ENCODE data around the gene NOLC1.
A peak's percentile ranks its signal among the peaks of the same experiment; 100 is the strongest.

Gene NOLC1

DNA sequence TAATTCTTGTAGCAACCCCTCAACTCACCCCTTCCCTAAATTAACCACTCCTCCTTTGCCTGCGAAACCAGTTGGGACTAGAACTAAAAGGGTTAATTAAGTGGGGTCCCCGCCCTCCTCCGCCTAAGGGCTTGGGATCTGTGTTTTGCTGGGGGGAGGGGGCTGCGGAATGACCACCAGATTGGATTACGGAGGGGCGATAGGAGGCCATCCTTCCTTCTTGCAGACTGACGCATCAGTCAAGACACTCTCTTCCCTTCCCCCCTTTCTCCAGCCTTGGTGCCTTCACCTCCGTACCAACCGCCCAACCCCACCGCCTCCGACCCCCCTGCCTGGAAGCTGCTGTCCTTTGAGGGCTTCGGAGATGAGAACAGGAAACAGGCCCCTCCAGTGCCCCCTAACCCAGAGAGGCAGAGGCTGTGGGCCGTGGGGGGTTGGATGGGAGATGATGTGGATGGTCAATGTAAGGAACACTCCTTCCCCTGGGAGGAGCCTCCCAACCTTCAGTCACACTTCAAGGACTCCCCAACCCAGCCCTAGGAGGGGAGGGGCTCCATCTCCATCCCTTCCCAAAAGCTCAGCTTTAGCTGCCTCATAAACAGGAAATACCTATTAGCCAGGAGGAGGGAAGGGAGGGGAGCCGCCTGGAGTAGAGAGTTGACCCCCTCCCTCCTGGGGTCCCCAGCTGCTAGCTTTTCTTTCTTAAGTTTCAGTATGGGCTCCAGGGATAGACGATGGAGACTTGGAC, 31.0 kb upstream of the NOLC1 start:
- H3K4me3 ChIP-seq (ENCODE audit: low read depth, low read length) = peak overlapping the region; percentile 73
- DNase-seq (ENCODE audit: low read depth) = no peak

- DNase-seq (ENCODE audit: low read depth) = no peak
- H3K4me3 ChIP-seq (ENCODE audit: low read depth, low read length) = peak overlapping the region; percentile 73
Observed at GRCh38 chr10:102121739-102122372, 30.3 kb upstream of the NOLC1 start.

- no peak overlapping the region for H3K4me3 ChIP-seq (ENCODE audit: low read depth, low read length)
- no peak for DNase-seq (ENCODE audit: low read depth)
Observed at GRCh38 chr10:102122450-102122849, 29.7 kb upstream of the NOLC1 start.

DNA sequence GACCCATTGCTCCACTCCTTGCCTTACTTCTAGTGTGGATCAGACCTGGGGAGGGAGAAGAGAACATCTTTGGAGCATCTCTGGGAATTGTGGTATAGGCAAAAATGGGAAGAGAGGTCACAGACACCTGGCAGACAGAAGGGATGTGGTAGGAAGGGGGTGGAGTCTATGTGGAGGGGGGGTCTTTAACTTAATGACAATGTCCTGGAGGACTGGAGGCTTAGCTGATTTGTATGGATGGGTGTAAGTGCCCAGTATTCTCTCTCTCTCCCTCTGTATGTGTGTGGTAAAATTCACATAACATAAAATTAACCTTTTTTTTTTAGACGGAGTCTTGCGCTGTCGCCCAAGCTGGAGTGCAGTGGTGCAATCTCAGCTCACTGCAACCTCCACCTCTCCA, 29.0 kb upstream of the NOLC1 start:
- DNase-seq (ENCODE audit: low read depth) = no peak
- no peak overlapping the region for H3K4me3 ChIP-seq (ENCODE audit: low read depth, low read length)

DNA sequence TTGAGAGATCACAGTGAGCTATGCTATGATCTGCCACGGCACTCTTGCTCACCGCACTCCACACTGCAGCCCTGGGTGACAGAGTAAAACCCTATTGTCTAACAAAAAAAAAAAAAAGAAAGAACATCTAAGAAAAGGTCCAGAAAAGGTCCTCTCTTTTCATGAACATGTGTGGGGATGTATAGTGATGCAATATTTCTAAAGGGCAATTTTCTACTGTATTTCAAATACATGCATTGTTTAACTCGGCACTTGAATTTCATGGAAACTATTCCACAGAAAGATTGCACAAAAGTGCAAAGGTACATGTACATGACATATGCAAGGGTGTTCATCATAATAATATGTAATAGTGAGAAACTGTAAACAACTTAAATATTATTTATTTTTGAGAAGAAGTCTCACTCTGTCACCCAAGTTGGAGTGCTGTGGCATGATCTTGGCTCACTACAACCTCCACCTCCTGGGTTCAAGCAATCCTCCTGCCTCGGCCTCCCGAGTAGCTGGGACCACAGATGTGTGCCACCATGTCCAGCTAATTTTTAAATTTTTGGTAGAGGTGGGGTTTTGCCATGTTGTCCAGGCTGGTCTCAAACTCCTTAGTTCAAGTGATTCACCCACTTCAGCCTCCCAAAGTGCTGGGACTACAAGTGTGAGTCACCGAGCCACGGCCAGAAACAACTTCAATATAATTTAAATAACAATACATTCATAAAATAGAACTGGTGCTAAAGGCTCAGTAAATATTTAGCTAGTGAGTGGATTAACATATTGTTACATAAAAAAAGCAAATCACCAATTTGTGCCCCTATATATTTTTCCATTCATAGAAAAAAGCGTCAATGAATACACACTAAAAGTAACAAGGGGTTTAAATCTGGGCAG, 20.7 kb upstream of the NOLC1 start:
- DNase-seq (ENCODE audit: low read depth) = no peak
- H3K4me3 ChIP-seq (ENCODE audit: low read depth, low read length) = no peak overlapping the region

GRCh38 chr10:102132193-102132562, 20.0 kb upstream of the NOLC1 start:
- DNase-seq (ENCODE audit: low read depth) = no peak
- peak overlapping the region; percentile 96 for H3K4me3 ChIP-seq (ENCODE audit: low read depth, low read length)

DNA sequence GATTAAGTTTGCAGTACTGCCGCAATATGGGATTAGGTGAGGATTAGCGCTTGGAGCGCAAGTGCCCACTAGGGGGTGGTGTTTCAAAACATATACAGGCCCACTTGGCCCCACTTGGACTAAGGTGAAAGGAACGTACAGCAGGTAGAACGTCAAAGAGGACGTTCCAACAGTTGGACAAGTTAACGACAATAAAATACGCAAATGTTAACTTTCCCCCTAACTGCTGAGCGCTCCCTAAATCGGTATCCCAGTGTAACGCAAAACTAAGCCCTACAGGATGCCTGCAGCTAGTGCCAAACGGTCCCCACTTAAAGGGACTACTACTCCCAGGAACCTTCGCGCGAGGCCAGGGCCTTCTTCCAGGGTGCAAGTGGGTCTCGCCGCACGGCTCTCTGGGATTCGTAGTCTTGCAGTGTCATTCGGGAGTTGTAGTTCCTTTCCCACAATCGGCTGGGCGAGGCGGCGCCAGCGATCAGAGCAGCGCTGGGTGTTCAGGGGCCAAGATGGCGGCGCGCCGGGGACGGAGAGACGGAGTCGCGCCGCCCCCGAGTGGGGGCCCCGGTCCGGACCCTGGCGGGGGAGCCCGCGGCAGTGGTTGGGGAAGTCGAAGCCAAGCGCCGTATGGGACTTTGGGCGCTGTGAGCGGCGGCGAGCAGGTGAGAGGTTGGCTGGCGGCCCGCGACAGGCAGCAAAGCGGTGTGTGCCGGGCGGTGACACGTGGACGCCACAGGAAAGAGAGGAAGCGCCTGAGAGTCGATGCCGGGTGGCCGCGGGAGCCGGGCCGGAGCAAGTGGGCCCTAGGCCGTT, 19.4 kb upstream of the NOLC1 start, which contains the start of gene PPRC1:
TSS of gene PPRC1 (plus strand) at position 478 of the 810 bp plus-strand sequence. CDS start at position 507, 29 bp downstream.
- DNase-seq (ENCODE audit: low read depth) = peak; percentile 98
- H3K4me3 ChIP-seq (ENCODE audit: low read depth, low read length) = peak within 1 kb of the TSS; percentile 96

DNA sequence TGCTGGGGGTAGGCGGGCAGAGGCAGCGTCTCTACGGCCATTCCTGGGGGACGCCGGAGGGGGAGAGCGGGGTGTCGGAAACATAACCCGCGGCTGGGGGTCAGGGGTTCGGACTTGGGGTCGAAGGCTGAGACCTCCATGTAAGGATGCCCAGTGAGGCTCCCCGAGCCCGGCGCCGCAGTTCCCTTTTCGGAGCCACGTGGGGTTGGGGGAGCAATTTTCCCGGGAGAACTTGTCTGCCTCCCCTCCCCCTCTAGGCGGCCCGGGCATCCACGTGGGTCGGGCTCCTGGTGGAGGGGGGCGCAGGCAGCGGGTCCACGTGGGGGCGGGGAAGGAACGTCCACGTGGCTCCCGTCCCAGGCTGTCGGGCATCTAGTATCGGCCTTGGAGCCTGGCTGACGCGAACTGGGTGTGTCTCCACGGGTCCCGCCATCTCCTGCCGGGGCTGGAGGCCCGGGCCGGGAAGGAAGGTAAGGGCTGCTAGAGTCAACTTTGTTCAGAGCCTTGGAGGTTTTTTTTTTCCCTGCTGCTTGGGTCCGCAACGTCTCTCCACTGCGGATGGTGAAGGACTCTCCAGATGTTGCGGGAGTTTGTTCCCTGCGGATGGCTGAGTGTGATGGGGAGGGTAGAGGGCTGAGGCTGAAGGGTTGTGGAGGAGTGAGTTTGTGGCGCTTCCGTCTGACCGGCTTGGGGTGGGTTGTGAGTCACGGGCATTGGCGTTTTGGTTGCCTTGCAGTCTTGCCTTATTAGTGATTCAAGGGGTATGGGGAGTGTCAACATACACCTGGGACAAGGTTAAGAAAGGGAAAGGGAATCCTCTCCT, 18.6 kb upstream of the NOLC1 start:
- H3K4me3 ChIP-seq (ENCODE audit: low read depth, low read length) = peak overlapping the region; percentile 96
- no peak for DNase-seq (ENCODE audit: low read depth)

DNA sequence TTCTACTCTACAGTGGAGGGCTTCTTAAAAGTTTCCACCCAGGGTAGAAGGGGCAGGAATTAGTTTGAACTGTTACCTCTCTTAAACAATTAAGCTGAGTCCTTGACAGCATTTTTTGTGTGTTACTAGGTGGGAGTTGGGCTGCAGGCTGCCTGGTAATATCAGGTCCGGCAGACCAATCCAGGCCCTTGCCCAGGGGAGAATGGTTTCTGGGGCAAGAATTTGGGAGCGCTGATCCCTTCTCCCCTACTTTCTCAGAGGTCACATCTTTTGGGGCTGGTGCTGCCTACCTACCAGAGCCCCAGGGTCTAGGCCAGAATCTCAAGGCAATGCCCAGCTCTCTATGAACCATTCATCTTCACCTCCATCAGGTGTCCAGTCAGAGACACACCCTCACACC, 17.8 kb upstream of the NOLC1 start:
- peak overlapping the region; percentile 96 for H3K4me3 ChIP-seq (ENCODE audit: low read depth, low read length)
- no peak for DNase-seq (ENCODE audit: low read depth)

GRCh38 chr10:102135956-102136526, 16.1 kb upstream of the NOLC1 start:
- H3K4me3 ChIP-seq (ENCODE audit: low read depth, low read length) = no peak overlapping the region
- no peak for DNase-seq (ENCODE audit: low read depth)

DNA sequence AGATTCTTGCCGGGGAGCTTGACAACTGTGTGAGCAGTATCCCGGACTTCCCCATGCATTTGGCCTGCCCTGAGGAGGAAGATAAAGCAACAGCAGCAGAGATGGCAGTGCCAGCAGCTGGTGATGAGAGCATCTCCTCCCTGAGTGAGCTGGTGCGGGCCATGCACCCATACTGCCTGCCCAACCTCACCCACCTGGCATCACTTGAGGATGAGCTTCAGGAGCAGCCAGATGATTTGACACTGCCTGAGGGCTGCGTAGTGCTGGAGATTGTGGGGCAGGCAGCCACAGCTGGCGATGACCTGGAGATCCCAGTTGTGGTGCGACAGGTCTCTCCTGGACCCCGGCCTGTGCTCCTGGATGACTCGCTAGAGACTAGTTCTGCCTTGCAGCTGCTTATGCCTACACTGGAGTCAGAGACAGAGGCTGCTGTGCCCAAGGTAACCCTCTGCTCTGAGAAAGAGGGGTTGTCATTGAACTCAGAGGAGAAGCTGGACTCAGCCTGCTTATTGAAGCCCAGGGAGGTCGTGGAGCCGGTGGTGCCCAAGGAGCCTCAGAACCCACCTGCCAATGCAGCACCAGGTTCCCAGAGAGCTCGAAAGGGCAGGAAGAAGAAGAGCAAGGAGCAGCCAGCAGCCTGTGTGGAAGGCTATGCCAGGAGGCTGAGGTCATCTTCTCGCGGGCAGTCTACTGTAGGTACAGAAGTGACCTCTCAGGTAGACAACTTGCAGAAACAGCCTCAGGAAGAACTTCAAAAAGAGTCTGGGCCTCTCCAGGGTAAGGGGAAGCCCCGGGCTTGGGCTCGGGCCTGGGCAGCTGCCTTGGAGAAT, 12.7 kb upstream of the NOLC1 start:
- DNase-seq (ENCODE audit: low read depth) = no peak
- H3K4me3 ChIP-seq (ENCODE audit: low read depth, low read length) = no peak overlapping the region

DNA sequence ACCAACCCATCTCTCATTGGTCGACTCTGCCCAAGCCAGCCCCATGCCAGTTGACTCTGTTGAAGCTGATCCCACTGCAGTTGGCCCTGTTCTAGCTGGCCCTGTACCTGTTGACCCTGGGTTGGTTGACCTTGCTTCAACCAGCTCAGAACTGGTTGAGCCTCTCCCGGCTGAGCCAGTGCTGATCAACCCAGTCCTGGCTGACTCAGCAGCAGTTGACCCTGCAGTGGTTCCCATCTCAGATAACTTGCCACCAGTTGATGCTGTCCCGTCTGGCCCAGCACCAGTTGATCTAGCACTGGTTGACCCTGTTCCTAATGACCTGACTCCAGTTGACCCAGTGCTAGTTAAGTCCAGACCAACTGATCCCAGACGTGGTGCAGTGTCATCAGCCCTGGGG, 12.0 kb upstream of the NOLC1 start:
- DNase-seq (ENCODE audit: low read depth) = no peak
- no peak overlapping the region for H3K4me3 ChIP-seq (ENCODE audit: low read depth, low read length)

- no peak overlapping the region for H3K4me3 ChIP-seq (ENCODE audit: low read depth, low read length)
- DNase-seq (ENCODE audit: low read depth) = no peak
Observed at GRCh38 chr10:102140913-102141540, 11.2 kb upstream of the NOLC1 start.

DNA sequence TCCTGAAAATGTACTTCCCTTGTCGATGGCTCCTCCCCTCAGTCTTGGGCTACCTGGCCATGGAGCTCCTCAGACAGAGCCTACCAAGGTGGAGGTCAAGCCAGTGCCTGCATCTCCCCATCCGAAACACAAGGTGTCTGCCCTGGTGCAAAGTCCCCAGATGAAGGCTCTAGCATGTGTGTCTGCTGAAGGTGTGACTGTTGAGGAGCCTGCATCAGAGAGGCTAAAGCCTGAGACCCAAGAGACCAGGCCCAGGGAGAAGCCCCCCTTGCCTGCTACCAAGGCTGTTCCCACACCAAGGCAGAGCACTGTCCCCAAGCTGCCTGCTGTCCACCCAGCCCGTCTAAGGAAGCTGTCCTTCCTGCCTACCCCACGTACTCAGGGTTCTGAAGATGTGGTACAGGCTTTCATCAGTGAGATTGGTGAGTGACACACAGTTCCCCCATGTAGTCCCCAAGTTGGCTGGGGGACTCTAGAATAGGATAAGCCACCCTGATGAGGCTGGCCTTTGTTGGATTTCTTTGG, 10.5 kb upstream of the NOLC1 start:
- H3K4me3 ChIP-seq (ENCODE audit: low read depth, low read length) = no peak overlapping the region
- DNase-seq (ENCODE audit: low read depth) = no peak

DNA sequence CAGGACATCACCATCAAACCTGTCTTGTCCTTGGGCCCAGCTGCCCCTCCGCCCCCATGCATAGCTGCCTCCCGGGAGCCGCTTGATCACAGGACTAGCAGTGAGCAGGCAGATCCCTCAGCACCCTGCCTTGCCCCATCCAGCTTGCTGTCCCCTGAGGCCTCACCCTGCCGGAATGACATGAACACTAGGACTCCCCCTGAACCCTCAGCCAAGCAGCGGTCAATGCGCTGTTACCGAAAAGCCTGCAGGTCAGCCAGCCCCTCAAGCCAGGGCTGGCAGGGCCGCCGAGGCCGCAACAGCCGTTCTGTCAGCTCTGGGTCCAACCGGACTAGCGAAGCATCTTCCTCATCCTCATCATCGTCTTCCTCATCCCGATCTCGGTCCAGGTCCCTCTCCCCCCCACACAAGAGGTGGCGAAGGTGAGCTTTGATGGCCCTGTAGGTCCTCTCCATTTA, 5.2 kb upstream of the NOLC1 start:
- no peak overlapping the region for H3K4me3 ChIP-seq (ENCODE audit: low read depth, low read length)

GRCh38 chr10:102147561-102147960, 4.6 kb upstream of the NOLC1 start:
- DNase-seq (ENCODE audit: low read depth) = no peak

More for the DNA sequence above, 5.2 kb upstream of the NOLC1 start:
- DNase-seq (ENCODE audit: low read depth) = no peak

DNA sequence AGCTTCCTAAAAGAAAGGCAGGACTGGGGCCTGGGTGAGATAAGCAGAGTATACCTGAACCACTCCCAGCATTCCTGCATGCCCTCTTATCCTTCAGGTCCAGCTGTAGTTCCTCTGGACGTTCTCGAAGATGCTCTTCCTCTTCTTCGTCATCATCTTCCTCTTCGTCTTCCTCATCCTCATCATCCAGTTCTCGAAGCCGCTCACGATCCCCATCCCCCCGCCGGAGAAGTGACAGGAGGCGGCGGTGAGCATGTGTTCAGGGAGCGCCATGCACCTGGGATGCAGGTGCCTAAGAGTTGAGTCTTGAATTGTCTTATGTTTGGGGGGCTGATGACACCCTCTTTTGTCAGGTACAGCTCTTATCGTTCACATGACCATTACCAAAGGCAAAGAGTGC, 3.9 kb upstream of the NOLC1 start:
- DNase-seq (ENCODE audit: low read depth) = no peak
- H3K4me3 ChIP-seq (ENCODE audit: low read depth, low read length) = no peak overlapping the region

More at GRCh38 chr10:102147561-102147960, 4.6 kb upstream of the NOLC1 start:
- no peak overlapping the region for H3K4me3 ChIP-seq (ENCODE audit: low read depth, low read length)
